Type B pancreatic cell (in vitro differentiated cells): ENCODE results near the gene SNCG. TPM values are rescaled to one million over a fixed set of nuclear protein-coding genes. Genes with fewer than 3 reads are reported as not detected.
A peak's percentile ranks its signal among the peaks of the same experiment; 100 is the strongest.

Experiments
- DNase-seq: peaks from one replicate; pipeline ENCODE4 v3.0.0; 2021; ENCODE audit warnings: mixed read lengths; ENCODE audit not compliant: unreplicated experiment; ENCODE audit errors: extremely low spot score
- H3K27ac Mint-ChIP-seq: 2 replicates; pipeline ENCODE4 v1.8.0; 2021; ENCODE audit warnings: mild to moderate bottlenecking, mixed read lengths
- H3K27me3 Mint-ChIP-seq: 2 replicates; pipeline ENCODE4 v1.8.0; 2021; ENCODE audit warnings: mixed read lengths
- H3K36me3 Mint-ChIP-seq: 2 replicates; pipeline ENCODE4 v1.8.0; 2021; ENCODE audit warnings: mixed read lengths
- H3K4me1 Mint-ChIP-seq: one replicate; pipeline ENCODE4 v1.8.0; 2021; ENCODE audit warnings: mixed read lengths; ENCODE audit not compliant: unreplicated experiment
- H3K4me3 Mint-ChIP-seq: 2 replicates; pipeline ENCODE4 v1.8.0; 2021; ENCODE audit warnings: mild to moderate bottlenecking, mixed read lengths
- H3K9me3 Mint-ChIP-seq: 2 replicates; pipeline ENCODE4 v1.8.0; 2021; ENCODE audit warnings: mixed read lengths
- total RNA-seq: library from RNA; stranded (reverse); gene quantifications from 2 replicates; pipeline ENCODE4 v1.2.1, GENCODE V29; 2021; ENCODE audit warnings: low replicate concordance
- TF ChIP-seq, protein P1 (sequence below): fragments of 200-600 bp; sonication (generic); conservative IDR thresholded peaks from 2 replicates; pipeline ENCODE4 v1.5.0; 2021; ENCODE audit warnings: antibody characterized with exemption, mild to moderate bottlenecking

The SNCG gene
- total RNA-seq, 1 donor from 2014 or later = 60.4 TPM

DNA sequence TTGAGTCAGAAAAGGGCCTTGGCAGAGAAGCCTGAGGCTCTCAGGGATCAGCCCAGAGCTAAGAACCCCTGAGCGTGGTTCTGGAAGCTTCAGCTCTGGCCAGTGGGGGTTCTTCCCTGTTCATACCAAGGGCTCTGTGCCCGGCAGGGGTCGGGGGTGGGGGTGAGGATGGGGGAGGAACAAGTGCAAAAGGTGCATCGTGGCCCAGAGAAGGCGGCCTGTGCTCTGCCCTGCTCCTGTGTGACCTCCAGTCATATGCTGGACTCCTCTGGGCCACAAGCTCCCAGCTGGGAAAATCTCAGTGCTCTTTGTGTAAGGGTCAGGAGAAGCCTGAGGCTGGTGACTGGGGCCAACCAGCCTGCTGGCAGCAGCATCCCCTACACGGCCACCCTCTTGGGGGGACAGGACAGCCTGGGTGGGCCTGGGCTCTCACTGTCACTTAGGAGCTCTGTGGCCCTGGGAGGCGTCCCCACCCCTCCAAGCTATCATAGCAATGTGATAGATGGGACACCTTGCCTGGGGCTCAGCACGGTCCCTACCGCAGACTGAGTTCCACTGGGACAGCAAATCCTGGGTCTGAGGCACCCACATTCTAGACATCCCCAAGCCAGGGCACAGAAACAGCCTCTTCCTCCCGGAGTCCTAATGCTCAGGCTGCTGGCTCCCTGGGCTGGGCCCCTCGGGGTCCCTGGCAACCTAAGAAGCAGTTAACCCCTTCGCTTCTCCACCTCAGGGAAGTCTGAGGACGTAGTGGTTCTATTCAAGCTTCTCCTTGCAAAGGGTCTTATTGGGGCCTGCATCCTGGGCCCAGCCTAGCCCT lies 3.5 kb upstream of the SNCG start:
- Mint-ChIP-seq H3K4me3 (peak overlapping the region; percentile 64), H3K4me1 (peaks cover 26% of the 10 kb centered on the region), H3K27me3 (no peaks in the 10 kb centered on the region), H3K27ac (peak overlapping the region; percentile 72), H3K9me3 (peaks cover 14% of the 10 kb centered on the region), H3K36me3 (peaks cover 8% of the 10 kb centered on the region)
- DNase-seq = no peak
- TF ChIP-seq, protein P1, sequence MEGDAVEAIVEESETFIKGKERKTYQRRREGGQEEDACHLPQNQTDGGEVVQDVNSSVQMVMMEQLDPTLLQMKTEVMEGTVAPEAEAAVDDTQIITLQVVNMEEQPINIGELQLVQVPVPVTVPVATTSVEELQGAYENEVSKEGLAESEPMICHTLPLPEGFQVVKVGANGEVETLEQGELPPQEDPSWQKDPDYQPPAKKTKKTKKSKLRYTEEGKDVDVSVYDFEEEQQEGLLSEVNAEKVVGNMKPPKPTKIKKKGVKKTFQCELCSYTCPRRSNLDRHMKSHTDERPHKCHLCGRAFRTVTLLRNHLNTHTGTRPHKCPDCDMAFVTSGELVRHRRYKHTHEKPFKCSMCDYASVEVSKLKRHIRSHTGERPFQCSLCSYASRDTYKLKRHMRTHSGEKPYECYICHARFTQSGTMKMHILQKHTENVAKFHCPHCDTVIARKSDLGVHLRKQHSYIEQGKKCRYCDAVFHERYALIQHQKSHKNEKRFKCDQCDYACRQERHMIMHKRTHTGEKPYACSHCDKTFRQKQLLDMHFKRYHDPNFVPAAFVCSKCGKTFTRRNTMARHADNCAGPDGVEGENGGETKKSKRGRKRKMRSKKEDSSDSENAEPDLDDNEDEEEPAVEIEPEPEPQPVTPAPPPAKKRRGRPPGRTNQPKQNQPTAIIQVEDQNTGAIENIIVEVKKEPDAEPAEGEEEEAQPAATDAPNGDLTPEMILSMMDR = no peak

DNA sequence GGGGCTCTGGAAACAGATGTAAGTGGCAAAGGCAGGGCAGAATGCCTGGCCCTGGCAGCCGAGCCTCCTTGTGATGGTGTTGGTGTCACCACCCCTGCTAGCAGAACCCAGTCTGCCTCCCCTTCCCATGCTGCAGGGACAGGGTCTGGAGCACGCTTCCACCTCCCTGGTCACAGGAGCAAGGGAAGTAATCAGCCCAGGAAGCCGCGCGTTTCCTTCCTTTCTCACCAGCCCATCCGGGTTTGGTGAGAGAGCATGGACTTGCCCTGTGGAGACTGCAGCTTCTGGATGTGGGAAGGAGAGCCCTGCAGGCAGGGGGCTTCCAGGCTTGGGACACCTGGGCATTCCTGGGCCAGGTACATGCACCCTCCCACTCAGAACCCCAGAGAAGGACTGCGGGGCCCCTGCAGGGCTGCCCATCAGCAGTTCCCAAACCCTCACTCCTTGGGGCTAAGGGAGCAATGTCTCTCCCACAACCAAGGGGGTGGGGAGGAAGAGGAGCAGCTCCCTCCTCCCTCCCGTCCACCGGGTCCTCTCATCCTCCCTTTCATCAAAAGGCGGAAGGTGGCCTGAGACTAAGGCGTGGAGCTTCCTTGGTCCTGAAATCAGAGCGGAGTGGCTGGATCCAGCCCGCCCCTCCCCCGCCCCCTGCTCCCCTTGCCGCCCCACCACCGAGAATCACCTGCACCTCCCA lies 2.8 kb upstream of the SNCG start:
- Mint-ChIP-seq H3K4me1 (peaks cover 24% of the 10 kb centered on the region), H3K27ac (peak overlapping the region; percentile 72), H3K27me3 (no peaks in the 10 kb centered on the region), H3K4me3 (no peak overlapping the region), H3K9me3 (peaks cover 14% of the 10 kb centered on the region), H3K36me3 (peaks cover 8% of the 10 kb centered on the region)
- no peak for DNase-seq
- TF ChIP-seq, protein P1 = no peak

DNA sequence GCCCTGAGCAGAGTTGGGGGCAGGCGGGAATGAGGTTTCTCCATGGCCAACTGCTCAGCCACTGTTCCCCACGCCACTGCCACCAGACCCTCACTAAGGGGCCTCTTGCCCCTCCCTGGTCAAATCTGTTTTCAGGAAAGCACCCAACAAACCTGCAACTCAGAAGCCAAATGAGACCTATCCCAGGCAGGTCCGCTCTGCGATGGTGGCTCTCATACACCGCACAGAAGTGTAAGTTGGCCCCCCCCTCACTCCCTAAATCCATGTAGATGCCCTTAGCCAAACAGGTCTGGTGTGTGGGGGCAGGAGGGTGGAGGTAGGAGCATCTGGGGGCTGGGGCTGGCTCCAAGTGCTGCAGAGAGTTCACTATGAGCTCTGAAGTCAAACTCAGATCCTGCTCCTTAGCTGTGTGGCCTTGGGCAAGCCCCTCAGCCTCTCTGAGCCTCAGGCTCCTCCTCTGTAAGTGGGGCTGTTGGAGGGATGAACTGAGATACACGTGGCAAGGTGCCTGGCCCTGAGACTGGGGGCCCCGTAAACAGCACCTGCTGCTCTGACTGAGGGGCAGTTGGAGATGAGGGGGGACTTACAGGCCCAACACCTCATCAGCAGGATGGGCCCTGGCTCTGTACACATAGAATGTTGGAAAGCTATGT lies 2.1 kb upstream of the SNCG start:
- H3K9me3 Mint-ChIP-seq = peaks cover 14% of the 10 kb centered on the region
- H3K27ac Mint-ChIP-seq = no peak overlapping the region
- H3K27me3 Mint-ChIP-seq = no peaks in the 10 kb centered on the region
- H3K4me1 Mint-ChIP-seq = peaks cover 24% of the 10 kb centered on the region
- H3K36me3 Mint-ChIP-seq = peaks cover 8% of the 10 kb centered on the region
- TF ChIP-seq, protein P1 = no peak
- no peak for DNase-seq
- H3K4me3 Mint-ChIP-seq = no peak overlapping the region

DNA sequence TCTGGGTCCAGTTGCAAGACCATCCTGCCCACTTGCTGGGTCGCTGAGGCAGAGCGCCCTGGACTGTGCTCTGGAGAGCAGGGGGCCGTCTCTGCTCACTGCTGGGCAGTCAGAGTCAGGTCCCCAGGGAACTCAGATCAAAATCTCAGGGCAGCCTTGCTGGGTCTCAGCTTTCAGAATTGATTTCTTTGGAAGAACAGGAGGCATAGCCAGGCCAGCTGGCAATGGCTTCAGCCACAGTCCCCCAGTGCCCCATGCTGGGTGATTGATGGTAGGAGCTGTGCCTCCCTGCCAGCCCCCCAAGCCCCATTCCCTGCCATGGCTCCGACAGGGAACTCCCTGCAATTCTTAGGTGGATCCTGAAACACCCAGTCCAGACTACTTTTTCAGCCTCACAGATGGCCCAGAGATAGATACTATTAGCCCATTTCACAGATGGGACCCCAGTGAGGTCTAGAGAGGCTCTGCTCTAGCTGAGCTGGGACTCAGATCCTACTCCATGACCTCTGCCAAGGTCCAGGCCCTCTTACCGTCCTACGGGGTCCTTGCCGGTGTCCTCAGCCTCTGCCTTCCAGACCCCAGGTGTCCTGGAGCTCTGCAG lies 1.5 kb upstream of the SNCG start:
- Mint-ChIP-seq H3K27ac (no peak overlapping the region), H3K4me1 (peaks cover 24% of the 10 kb centered on the region), H3K4me3 (no peak overlapping the region), H3K9me3 (peaks cover 12% of the 10 kb centered on the region), H3K36me3 (peaks cover 6% of the 10 kb centered on the region), H3K27me3 (no peaks in the 10 kb centered on the region)
- TF ChIP-seq, protein P1 = no peak
- DNase-seq = no peak

DNA sequence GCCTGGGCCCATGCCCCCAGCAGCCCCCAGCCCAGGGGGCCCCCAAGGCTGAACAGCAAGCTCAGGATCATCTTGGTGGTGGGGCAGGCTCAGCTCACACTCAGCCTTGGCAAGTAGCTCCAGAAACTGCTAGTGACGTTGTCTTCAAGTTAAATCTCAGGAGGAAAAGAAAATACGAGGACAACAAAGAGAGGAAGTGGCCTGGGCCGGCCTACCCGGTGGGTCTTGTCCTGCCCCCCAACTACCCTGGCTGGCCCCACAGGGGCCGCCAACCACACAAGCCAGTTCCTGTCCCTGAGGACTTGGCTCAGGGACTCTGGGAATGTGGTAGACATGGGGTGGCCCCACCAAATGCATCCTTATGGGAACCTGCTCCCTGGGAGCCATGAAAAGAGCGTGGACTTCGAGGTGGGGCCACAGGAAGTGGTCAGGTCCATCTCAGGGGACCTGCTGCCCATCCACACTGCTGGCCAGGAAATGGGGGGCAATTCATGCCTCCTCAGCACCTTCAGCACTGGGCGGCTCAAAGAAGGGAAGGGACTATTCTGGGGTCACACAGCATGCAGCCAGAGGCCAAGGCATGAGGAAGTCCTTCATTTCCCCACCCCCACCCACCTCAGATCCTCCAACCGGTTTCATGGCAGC lies 806 bp upstream of the SNCG start, which contains the start of gene MMRN2:
Gene MMRN2 (minus strand): TSS at position 145 of the 645 bp plus-strand sequence. CDS start 74 bp downstream, at position 71.
- Mint-ChIP-seq H3K9me3 (peaks cover 5% of the 10 kb centered on the region), H3K27me3 (no peaks in the 10 kb centered on the region), H3K4me1 (peaks cover 24% of the 10 kb centered on the region), H3K36me3 (no peaks in the 10 kb centered on the region), H3K27ac (peak within 1 kb of the TSS; percentile 74), H3K4me3 (peak within 1 kb of the TSS; percentile 86)
- no peak for DNase-seq
- TF ChIP-seq, protein P1 = no peak
